ENCODE data around the gene SPRED2.

GRCh38 chr2:65282477-65283053, 149.8 kb downstream of the SPRED2 start:
- TF ChIP-seq RARB (CRISPR knock-in tag; IDR thresholded peaks at IDR 0.05) (no peak), ARNTL (CRISPR knock-in tag; IDR thresholded peaks at IDR 0.05; ENCODE audit: borderline replicate concordance, low read depth) (no peak), BACH2 (CRISPR knock-in tag; IDR thresholded peaks at IDR 0.05; ENCODE audit: borderline replicate concordance) (no peak), POU6F1 (CRISPR knock-in tag; IDR thresholded peaks at IDR 0.05; ENCODE audit: borderline replicate concordance, low read depth) (no peak), CREB5 (CRISPR knock-in tag; IDR thresholded peaks at IDR 0.05; ENCODE audit: low read depth) (no peak), OSR1 (CRISPR knock-in tag; IDR thresholded peaks at IDR 0.05) (no peak), PATZ1 (CRISPR knock-in tag; IDR thresholded peaks at IDR 0.05; ENCODE audit: borderline replicate concordance) (no peak)

Measured in SK-N-SH treated with all-trans-retinoic acid at 6 μM for 48 hours (cell line).